Parathyroid adenoma (tissue), 2 donors: ENCODE measurements around the gene SRGAP1.

ENCODE experiments used
- H2AFZ ChIP-seq: fragments of 300-600 bp; sonication (generic); one replicate; pipeline ENCODE4 v1.7.0; 2017; ENCODE audit warnings: antibody characterized with exemption, mild to moderate bottlenecking
- H3K27ac ChIP-seq: fragments of 300-600 bp; sonication (generic); one replicate; pipeline ENCODE4 v1.7.0; 2017
- H3K27me3 ChIP-seq: fragments of 300-600 bp; sonication (generic); one replicate; pipeline ENCODE4 v1.7.0; 2017; ENCODE audit warnings: low read length; ENCODE audit not compliant: control insufficient read depth, insufficient read depth
- H3K36me3 ChIP-seq: fragments of 300-600 bp; sonication (generic); one replicate; pipeline ENCODE4 v1.7.0; 2017; ENCODE audit warnings: low read length; ENCODE audit not compliant: control insufficient read depth, insufficient read depth
- H3K4me1 ChIP-seq: fragments of 300-600 bp; sonication (generic); one replicate; pipeline ENCODE4 v1.7.0; 2017; ENCODE audit warnings: control low read depth
- H3K4me2 ChIP-seq: fragments of 300-600 bp; sonication (generic); one replicate; pipeline ENCODE4 v1.7.0; 2017; ENCODE audit warnings: low read length
- H3K4me3 ChIP-seq: fragments of 300-600 bp; sonication (generic); one replicate; pipeline ENCODE4 v1.7.0; 2017; ENCODE audit warnings: low read depth, low read length
- H3K79me2 ChIP-seq: fragments of 300-600 bp; sonication (generic); one replicate; pipeline ENCODE4 v1.7.0; 2017; ENCODE audit warnings: control low read depth
- H3K9ac ChIP-seq: fragments of 300-600 bp; sonication (generic); one replicate; pipeline ENCODE4 v1.7.0; 2017; ENCODE audit warnings: mild to moderate bottlenecking
- H3K9me3 ChIP-seq: fragments of 300-600 bp; sonication (generic); one replicate; pipeline ENCODE4 v1.7.0; 2017; ENCODE audit warnings: low read length; ENCODE audit not compliant: control insufficient read depth
- TF ChIP-seq, protein P1 (sequence below): fragments of 300-600 bp; sonication (generic); IDR thresholded peaks from one replicate; pipeline ENCODE4 v1.7.0; 2017; ENCODE audit warnings: antibody characterized with exemption, mild to moderate bottlenecking
- donor health status: primary hyperparathyroidism.

Gene SRGAP1

DNA sequence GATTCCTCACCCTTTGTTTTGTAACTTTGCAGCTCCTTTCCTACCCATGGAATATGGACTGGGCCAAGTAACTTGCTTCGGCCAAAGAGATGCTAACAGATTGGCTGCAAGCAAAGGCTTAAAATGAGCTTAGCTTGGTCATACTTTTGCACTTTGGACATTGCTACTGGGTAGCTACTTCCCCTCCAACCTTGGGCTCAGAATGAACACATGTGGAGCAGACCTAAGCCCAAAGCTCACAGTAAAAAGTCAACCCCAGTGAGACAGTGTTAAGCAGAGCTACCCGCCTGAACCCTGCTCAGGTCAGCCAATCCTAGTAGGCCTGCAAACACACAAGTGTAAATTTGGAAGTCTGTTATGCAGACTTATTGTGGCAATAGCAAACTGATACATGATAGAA is 363.0 kb downstream of the SRGAP1 start:
- TF ChIP-seq, protein P1, sequence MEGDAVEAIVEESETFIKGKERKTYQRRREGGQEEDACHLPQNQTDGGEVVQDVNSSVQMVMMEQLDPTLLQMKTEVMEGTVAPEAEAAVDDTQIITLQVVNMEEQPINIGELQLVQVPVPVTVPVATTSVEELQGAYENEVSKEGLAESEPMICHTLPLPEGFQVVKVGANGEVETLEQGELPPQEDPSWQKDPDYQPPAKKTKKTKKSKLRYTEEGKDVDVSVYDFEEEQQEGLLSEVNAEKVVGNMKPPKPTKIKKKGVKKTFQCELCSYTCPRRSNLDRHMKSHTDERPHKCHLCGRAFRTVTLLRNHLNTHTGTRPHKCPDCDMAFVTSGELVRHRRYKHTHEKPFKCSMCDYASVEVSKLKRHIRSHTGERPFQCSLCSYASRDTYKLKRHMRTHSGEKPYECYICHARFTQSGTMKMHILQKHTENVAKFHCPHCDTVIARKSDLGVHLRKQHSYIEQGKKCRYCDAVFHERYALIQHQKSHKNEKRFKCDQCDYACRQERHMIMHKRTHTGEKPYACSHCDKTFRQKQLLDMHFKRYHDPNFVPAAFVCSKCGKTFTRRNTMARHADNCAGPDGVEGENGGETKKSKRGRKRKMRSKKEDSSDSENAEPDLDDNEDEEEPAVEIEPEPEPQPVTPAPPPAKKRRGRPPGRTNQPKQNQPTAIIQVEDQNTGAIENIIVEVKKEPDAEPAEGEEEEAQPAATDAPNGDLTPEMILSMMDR = no peak
- no peak overlapping the region for H3K27ac ChIP-seq
- H3K9ac ChIP-seq = no peak overlapping the region
- H3K27me3 ChIP-seq = no peaks in the 10 kb centered on the region
- H3K4me1 ChIP-seq = no peaks in the 10 kb centered on the region
- H3K9me3 ChIP-seq = no peaks in the 10 kb centered on the region
- peaks cover 7% of the 10 kb centered on the region for H3K79me2 ChIP-seq
- no peaks in the 10 kb centered on the region for H3K36me3 ChIP-seq
- H2AFZ ChIP-seq = no peak overlapping the region
- no peak overlapping the region for H3K4me2 ChIP-seq
- no peak overlapping the region for H3K4me3 ChIP-seq
